KMS-11 (cell line): ENCODE results near the gene SCG3.

Source experiments
- H2AFZ ChIP-seq: fragments of 200-600 bp; sonication (generic); 2 replicates; pipeline ENCODE4 v1.6.1; 2016; ENCODE audit warnings: antibody characterized with exemption, mixed run types, low read depth
- H3K27ac ChIP-seq: fragments of 200-600 bp; sonication (generic); 2 replicates; pipeline ENCODE4 v1.6.1; 2016; ENCODE audit warnings: mild to moderate bottlenecking, mixed run types
- H3K27me3 ChIP-seq: fragments of 200-600 bp; sonication (generic); 2 replicates; pipeline ENCODE4 v1.6.1; 2017; ENCODE audit warnings: mild to moderate bottlenecking, low read depth, mixed run types, moderate library complexity; ENCODE audit not compliant: insufficient read depth
- H3K36me3 ChIP-seq: fragments of 200-600 bp; sonication (generic); 2 replicates; pipeline ENCODE4 v1.6.1; 2017; ENCODE audit warnings: mild to moderate bottlenecking, mixed run types; ENCODE audit not compliant: insufficient read depth
- H3K4me1 ChIP-seq: fragments of 200-600 bp; sonication (generic); 2 replicates; pipeline ENCODE4 v1.6.1; 2016; ENCODE audit warnings: mild to moderate bottlenecking, low read depth, mixed run types; ENCODE audit not compliant: poor library complexity, severe bottlenecking
- H3K4me2 ChIP-seq: fragments of 200-600 bp; sonication (generic); 2 replicates; pipeline ENCODE4 v1.7.0; 2016; ENCODE audit warnings: mild to moderate bottlenecking, mixed run types
- H3K4me3 ChIP-seq: fragments of 200-600 bp; sonication (generic); IDR thresholded peaks from 2 replicates; pipeline ENCODE4 v1.6.1; 2017; ENCODE audit warnings: low read depth, low read length, mixed read lengths; ENCODE audit not compliant: insufficient read depth
- H3K79me2 ChIP-seq: fragments of 200-600 bp; sonication (generic); 2 replicates; pipeline ENCODE4 v1.6.1; 2016; ENCODE audit warnings: low read depth, mixed run types; ENCODE audit not compliant: insufficient read depth
- H3K9ac ChIP-seq: fragments of 200-600 bp; sonication (generic); 2 replicates; pipeline ENCODE4 v1.6.1; 2016; ENCODE audit warnings: mild to moderate bottlenecking, mixed run types
- H4K20me1 ChIP-seq: fragments of 200-600 bp; sonication (generic); 2 replicates; pipeline ENCODE4 v1.6.1; 2016; ENCODE audit warnings: mild to moderate bottlenecking, mixed run types; ENCODE audit not compliant: insufficient read depth
- TF ChIP-seq, protein P1 (sequence below): fragments of 200-600 bp; sonication (generic); conservative IDR thresholded peaks from 2 replicates; pipeline ENCODE4 v1.6.1; 2017; ENCODE audit warnings: low read depth, mild to moderate bottlenecking, antibody characterized with exemption, low read length, moderate library complexity, mixed read lengths

Gene SCG3

DNA sequence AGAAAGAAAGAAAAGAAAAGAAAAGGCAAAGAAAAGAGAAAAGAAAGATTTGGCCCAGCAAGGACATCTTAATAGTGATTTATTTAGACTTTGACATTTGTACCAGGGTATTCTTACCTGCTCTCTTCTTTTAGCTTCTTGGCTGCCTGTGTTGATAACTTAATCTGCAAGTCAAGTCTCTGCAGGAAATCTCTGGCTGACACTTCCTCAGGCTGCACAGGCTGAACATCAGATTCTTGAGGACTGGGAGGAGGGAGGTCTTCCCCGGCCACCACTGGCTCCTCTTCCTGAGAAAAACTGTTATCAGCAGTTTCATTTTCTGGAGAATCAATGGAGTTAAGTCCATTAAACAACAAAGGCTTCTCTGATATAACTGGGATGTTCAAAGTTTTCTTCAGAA lies 43.4 kb downstream of the SCG3 start:
- TF ChIP-seq, protein P1, sequence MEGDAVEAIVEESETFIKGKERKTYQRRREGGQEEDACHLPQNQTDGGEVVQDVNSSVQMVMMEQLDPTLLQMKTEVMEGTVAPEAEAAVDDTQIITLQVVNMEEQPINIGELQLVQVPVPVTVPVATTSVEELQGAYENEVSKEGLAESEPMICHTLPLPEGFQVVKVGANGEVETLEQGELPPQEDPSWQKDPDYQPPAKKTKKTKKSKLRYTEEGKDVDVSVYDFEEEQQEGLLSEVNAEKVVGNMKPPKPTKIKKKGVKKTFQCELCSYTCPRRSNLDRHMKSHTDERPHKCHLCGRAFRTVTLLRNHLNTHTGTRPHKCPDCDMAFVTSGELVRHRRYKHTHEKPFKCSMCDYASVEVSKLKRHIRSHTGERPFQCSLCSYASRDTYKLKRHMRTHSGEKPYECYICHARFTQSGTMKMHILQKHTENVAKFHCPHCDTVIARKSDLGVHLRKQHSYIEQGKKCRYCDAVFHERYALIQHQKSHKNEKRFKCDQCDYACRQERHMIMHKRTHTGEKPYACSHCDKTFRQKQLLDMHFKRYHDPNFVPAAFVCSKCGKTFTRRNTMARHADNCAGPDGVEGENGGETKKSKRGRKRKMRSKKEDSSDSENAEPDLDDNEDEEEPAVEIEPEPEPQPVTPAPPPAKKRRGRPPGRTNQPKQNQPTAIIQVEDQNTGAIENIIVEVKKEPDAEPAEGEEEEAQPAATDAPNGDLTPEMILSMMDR = no peak
- no peaks in the 10 kb centered on the region for H3K79me2 ChIP-seq

GRCh38 chr15:51726302-51727073 lies 45.2 kb downstream of the SCG3 start:
- Histone ChIP-seq H2AFZ (no peak overlapping the region), H4K20me1 (0 out of 2 replicates have a peak, but pooled peaks cover 6% of the 10 kb centered on the region), H3K4me2 (no peak overlapping the region), H3K9ac (no peak overlapping the region), H3K4me3 (no peak overlapping the region), H3K27ac (no peak overlapping the region), H3K36me3 (no peaks in the 10 kb centered on the region), H3K79me2 (no peaks in the 10 kb centered on the region), H3K27me3 (no peaks in the 10 kb centered on the region), H3K4me1 (peaks cover 19% of the 10 kb centered on the region)
- TF ChIP-seq, protein P1 = no peak

More for the DNA sequence above, 43.4 kb downstream of the SCG3 start:
- Histone ChIP-seq H4K20me1 (0 out of 2 replicates have a peak, but pooled peaks cover 3% of the 10 kb centered on the region), H3K9ac (no peak overlapping the region), H3K27me3 (no peaks in the 10 kb centered on the region), H3K4me1 (peaks cover 8% of the 10 kb centered on the region), H3K36me3 (no peaks in the 10 kb centered on the region), H2AFZ (no peak overlapping the region), H3K4me3 (no peak overlapping the region), H3K4me2 (no peak overlapping the region), H3K27ac (no peak overlapping the region)

GRCh38 chr15:51727141-51727897 lies 46.0 kb downstream of the SCG3 start:
- Histone ChIP-seq H4K20me1 (0 out of 2 replicates have a peak, but pooled peaks cover 6% of the 10 kb centered on the region), H3K27me3 (no peaks in the 10 kb centered on the region), H3K27ac (no peak overlapping the region), H3K79me2 (no peaks in the 10 kb centered on the region), H2AFZ (no peak overlapping the region), H3K9ac (no peak overlapping the region), H3K36me3 (no peaks in the 10 kb centered on the region), H3K4me2 (no peak overlapping the region), H3K4me1 (peaks cover 27% of the 10 kb centered on the region), H3K4me3 (no peak overlapping the region)
- TF ChIP-seq, protein P1 = no peak

DNA sequence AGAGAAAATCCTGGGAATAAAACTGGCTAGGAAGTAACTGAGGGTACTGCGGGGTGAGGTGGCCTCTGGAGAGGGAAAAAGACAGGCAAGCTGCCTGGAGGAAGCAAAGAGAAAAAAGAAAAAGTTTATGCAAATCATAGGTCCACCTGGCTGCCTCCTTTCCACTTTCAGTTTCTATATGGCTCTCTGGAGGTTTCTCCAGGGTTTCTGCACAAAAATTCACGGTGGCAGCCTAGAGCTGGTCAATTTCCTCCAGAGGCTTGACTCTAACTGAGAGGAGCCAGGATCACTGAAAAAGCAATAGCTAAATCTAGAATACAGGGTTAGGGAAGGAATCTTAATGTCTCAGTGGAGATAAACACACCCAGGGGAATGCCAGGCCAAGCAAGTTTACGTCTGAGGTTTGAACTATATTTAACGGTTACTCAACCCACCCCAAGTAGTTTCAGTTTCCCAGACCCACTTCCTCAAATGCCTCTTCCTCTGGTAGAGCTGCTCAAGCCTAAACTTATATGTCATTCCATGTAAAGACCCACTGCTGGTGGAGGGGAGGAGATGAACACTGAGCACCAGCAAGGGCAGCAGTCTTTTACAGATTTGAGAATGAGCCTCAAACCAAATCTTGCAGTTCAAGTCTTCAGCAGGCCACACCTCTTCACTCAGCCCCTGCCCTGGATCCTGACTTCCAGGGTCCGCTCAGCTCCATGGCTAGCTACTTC lies 50.4 kb downstream of the SCG3 start:
- Histone ChIP-seq H3K9ac (0 out of 2 replicates have a peak overlapping the region, but pooled peaks have one; percentile 16), H3K27ac (peak overlapping the region; percentile 33; the same call in 1 of the 2 replicates), H4K20me1 (0 out of 2 replicates have a peak, but pooled peaks cover 6% of the 10 kb centered on the region), H3K4me2 (peak overlapping the region; percentile 99), H3K4me3 (no peak overlapping the region), H3K79me2 (no peaks in the 10 kb centered on the region), H2AFZ (peak overlapping the region; percentile 37; the same call in 1 of the 2 replicates), H3K36me3 (no peaks in the 10 kb centered on the region), H3K27me3 (no peaks in the 10 kb centered on the region), H3K4me1 (peaks cover 51% of the 10 kb centered on the region)
- TF ChIP-seq, protein P1 = no peak
